Stimulated activated CD4-positive, alpha-beta T cell treated with anti-CD3 and anti-CD28 coated beads, Interleukin-12 subunit alpha, Interleukin-12 subunit beta, amount 100 ng/mL, for 48 hours (primary cell): ENCODE measurements around the gene TP53TG5.
A peak's percentile ranks its signal among the peaks of the same experiment; 100 is the strongest.

Source experiments
- DNase-seq, 3 donors: peaks; one replicate each; pipeline ENCODE4 v3.0.0-alpha.2; 2020; ENCODE audit warnings: low read depth in 2 of 3, low spot score in 1 of 3

Gene TP53TG5

DNA sequence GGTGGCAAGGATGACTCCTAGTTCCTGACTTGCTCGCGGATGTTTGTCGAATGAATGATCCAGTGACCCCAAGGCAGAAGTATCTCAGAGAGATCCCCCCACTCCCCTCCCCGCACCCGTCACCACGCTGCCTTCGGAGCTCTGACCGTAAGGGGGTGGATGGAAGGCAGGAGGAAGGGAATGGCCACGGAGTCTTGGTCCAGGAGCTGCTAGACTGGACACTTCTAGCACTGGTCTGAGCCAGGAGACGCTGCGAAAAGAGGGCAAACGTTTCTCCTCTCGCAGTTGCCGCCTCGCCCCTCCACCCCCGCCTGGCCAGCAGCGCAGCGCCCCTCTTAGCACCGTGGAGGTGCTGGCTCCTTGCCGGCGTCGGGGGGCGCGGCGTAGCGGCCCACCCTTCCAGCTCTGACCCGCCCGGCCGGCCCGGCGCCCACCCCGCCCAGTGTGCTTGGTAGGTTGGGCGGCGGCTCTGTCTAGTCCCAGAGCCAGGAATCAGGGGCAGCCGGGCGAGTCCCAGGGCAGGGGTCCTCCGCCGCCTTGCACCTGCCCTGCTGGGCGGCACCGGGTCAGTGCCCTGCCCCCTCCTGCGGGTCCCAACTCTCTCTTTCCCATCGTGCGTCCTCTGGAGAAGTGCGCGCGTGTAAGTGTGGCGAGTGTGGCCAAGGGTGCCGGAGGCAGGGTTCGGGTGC, 27.6 kb upstream of the TP53TG5 start:
- DNase-seq: peak in 1 of 3 donors; percentile 15

DNA sequence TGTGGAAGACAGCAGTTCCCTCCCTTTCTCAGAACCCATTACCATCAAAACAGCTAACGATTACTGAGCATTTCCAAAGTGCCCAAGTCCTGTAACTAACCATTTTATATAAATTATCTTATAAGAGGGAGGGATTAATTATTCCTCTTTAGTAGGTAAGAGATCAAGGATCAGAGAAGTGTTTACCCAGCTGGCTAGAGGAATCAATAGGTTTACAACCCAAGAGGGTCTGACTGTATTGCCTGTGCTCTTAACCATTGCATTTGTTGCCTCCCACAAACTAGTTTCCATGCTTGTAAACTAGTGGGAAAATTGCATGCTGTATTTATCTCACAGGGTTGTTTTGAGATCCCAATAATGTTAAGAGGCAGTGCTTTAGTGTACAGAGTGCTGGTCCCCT, 26.3 kb upstream of the TP53TG5 start:
- DNase-seq: no peak

GRCh38 chr20:45402946-45403345, 24.8 kb upstream of the TP53TG5 start:
- no peak for DNase-seq

DNA sequence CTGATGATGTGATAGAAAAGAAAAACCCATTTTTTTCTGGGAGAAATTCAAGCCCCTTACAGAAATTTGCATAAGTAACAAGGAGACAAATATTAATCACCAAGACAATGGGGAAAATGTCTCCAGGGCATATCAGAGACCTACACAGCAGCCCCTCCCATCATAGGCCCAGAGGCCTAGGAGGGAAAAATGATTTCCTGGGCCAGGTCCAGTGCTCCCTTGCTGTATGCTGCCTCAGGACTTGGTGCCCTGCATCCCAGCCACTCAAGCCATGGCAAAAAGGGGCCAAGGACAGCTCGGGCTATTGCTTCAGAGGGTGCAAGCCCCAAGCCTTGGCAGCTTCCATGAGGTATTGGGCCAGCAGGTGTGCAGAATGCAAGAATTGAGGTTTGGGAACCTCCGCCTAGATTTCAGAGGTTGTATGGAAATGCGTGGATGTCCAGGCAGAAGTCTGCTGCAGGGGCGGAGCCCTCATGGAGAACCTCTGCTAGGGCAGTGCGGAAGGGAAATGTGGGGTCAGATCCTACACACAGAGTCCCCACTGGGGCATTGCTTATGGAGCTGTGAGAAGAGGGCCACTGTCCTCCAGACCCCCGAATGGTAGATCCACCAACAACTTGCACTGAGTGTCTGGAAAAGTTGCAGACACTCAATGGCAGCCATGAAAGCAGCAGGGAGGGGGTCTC, 22.4 kb upstream of the TP53TG5 start:
- DNase-seq: no peak

- no peak for DNase-seq
Observed at GRCh38 chr20:45399018-45399417, 20.9 kb upstream of the TP53TG5 start.

DNA sequence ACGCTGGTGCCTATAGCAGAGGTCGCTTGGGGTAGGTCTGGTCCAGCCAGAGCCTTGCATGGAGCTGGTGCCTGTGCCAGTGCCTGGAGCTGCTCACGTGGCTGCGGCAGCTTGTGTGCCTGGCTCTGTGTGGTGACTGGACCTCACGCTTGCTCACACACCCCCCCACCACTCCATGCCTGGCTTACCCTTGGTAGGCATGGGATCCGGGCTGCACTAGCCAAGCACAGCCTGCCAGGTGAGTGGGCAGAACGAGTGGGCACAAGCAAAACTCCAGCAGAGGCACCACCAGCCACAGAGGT, 16.9 kb upstream of the TP53TG5 start:
- DNase-seq: no peak

GRCh38 chr20:45394221-45395113, 16.3 kb upstream of the TP53TG5 start:
- no peak for DNase-seq

DNA sequence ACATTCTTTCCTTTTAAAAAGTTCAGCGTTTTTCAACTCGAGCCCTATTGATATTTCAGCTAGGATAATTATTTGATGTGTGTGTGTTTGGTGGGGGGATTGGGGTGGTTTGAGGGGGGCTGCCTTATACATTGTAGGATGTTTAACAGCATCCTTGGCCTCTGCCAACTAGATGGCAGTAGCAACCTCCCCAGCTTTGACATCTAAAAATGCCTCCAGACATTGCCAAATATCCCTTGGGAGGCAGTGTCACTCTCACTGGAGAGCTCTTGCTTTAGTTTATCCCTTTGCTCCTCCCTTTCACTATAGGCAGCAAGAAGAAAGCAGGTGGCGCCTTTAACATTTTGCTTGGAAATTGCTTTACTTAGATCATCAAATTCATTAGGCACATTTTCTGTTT, 14.6 kb upstream of the TP53TG5 start:
- no peak for DNase-seq

DNA sequence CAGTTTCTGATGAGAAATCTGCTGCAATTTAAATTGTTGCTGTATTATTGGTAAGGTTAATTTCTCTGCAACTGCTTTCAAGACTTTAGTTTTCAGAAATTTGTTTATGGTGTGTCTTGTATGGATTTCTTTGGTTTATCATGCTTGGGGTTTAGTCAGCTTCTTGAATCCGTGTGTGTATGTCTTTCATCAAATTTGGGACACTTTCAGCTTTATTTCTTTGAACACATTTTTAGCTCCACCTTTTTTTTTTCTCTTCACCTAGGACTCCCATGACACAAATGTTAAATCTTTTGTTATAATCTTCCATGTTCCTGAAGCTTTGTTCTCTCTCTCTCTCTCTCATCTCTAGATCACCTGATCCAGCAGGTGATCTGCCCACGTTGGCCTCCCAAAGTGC, 13.4 kb upstream of the TP53TG5 start:
- DNase-seq: no peak

DNA sequence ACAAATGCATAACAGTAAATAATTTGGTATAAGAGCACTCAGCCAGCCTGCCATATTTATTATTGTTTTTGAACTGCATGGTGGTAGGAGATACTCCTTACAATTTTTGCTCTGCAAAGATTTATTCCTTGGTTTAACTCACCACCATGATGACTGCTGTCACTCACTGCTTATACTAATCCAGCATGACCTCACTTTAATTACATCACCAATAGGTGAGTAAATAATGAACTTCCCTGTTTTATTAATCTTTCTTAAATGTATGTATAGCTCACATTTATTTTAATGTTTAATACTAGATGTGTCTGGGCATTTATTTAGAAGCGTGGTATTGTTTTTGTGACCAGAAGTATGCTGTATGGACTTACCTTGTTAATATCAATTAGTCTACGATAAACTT, 12.8 kb upstream of the TP53TG5 start:
- DNase-seq: no peak

- no peak for DNase-seq
Observed at GRCh38 chr20:45387274-45387673, 9.1 kb upstream of the TP53TG5 start.

DNA sequence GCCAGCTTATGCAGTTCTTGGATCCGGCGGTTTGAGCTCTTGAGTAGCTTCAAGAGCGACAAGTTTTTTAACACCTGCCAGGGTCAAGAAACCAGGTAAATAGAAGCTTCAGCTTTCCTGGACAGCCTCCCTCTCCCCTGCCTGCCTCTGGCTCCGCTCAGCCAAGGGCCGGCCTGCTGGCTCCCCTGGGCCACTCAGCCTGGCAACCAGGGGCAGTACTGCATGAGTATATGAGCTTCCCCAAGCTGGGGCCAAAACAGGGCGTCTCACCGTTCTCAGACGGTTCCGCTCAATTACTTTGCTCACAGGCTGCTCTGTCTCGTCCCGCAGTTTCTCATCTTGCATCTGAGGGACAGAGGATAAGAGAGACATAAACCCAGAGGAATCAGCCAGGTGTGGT, 856 bp downstream of the TP53TG5 start:
- DNase-seq: no peak

DNA sequence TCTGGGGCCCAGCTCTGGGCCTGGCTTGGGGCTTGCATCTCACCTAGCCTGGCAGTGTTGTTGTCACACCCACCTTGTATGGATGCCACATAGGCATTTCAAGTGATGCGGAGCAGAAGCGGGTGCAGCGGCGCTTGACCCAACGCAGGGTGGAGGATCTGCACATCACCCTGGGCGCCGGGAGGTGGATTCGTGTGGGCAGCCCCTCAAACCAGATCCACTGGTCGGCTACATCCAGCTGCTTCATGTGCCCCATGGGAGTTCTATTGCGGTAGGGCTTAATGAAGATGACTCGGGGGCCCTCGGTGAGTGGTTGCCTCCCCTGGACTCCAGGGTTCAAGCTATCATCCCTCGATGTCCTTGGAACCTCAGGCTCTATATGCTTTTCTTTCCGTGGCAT, 3.2 kb downstream of the TP53TG5 start:
- DNase-seq: no peak

DNA sequence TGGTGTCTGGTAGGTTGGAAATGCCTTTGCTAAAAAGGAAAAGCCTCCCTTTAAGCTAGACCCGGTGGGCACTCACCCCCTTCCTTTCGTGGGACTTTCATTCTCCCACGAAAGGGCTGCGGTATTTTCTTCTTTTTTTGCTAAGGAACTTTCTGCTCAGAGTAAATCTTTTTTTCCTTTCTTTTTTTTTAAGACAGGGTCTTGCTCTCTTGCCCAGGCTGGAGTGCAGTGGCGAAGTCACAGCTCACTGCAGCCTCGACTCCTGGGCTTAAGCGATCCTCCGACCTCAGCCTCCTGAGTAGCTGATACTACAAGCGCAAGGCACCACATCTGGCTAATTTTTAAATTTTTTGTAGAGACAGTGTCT, 4.0 kb downstream of the TP53TG5 start:
- DNase-seq: no peak

GRCh38 chr20:45373353-45374100, 4.6 kb downstream of the TP53TG5 start:
- peak; percentile 83 to 92 (median 87) for DNase-seq

DNA sequence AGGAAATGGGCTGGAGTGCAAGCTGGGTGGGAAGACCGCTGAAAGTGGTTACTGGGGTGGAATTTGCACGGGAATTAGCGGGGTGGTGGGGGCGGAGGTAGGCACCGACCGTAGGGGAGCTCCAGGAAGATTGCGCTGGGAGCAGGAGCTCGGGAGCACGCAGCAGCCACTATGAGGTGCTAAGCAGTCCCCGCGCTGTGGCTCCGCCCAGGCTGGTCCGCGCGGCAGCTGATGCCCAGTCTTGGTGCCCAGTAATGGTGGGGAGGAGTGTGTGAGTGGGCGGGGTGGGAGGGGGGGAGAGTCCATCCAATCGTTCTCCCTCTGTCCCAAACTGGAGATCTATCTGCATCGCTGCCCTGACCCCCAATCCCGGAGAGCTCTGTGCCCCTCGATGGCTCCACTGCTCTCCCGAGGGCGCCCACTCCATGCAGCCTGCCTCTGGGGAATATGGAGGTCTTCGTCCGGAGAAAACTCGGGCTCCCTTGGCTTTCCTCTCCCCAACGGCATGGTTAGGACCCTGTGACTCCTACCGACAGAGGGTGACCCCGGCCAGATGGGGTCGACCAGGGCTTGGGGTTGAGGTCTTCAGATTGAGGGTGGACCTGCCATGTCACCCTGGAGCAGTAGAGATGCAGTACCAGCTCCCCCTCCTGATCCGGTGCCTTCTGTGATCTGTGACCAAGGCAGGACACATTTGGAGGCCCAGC, 5.3 kb downstream of the TP53TG5 start:
- DNase-seq: no peak

DNA sequence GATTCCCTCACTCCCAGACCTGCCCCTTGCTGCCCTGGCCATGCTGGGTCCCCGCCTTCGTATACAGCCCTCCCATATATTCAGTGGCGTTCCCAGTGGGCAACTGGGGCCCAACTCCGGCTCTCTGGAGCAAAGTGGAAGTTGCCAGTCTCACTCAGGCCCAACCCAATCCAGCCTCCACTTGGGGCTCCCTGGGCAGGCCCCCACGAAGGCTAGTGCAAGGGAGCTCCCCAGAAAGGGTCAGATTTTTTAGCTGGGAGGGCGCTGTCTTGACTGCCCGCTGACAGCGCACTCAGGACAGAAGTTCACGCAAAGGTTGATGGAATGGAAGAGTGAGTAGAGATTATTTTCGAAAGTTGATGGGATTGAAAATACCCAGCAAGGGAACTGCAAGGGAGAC, 5.9 kb downstream of the TP53TG5 start:
- no peak for DNase-seq

DNA sequence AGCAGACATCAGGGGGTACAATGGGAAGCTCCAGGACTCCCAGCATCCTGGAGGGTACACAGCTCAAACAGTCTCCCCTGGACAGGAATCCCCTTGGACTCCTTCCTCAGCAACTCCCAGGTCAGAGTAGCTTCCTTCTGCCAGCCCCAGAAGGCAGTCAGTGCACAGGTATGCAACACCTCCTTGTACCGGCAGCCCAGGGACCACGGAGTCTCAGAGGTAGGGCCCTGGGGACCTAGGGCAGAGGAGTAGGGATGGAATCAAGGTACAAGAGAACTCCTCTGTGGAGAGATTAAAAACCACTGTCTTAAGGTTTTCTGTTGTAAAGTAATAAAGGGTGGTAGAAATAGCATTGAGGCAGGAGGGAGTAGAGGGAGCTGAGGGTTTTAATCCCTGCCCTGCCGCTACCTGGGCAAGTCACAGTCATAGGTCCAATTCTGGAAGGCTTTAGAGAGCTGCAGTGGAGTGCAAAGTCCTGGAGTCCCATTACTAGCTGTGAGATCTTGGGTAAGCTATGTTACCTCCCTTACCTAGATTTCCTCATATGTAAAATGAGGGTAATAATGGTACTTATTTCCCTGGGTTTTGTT, 7.5 kb downstream of the TP53TG5 start:
- no peak for DNase-seq

DNA sequence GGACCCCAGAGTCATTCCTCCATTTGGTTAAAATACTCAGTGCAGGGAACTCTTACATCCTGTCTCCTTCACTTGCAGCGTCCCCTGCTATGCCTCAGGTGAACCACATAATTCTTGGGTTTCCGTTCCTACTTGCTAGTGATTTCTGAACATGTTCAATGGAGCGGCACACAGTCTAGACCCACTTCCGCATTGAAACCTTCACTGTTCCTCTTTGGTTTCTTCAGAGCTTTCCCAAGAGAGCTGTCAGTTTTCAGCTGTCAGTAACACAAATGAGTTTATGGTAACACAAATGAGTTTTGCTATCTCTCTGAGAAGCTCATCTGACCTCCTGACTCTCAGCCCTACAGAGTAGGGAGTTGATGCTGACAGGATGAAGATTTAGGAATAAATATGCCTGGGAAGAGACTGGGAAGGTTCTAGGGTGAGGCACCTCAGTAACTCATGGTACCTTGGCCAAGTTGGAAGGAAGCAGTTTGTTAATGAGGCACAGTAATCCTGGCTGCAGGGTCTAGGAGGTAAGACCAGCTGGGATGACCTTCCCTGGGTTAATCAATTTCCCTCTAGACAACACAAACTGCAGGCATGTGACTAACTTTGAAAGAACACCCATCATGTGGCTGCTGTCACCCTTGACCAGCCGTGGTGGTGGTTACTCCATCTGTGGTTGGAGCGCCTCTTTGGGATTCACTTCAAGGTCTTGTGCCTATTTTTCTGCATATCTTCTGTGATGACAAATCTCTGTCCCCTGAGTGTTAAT, 9.7 kb downstream of the TP53TG5 start:
- no peak for DNase-seq

DNA sequence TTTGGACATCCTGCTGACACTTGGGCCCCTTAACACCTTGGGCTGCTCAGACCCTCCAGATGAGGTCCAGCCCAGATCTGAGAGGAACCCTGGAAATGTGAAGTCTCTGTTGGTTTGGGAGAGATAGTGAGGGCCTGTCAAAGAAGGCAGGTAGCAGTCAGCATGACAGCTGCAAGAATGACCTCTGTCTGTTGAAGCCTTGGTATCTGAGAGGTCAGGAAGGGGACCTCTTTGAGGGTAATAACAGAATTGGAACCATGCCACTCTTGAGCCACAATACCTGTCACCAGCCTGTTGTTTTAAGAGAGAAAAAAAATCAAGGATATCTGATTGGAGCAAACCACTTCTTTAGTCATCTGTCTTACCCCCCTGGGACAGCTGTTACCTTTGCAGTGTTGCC, 11.0 kb downstream of the TP53TG5 start:
- DNase-seq: no peak
